GM21515 (cell line): Measurements from ENCODE around the gene CUL4A.
"Not testable (repeated sequence)": the region's sequence is repeated elsewhere in the genome, so short reads cannot be mapped to it uniquely, and the experiment has no call there.

Experiments used
- ATAC-seq: cut with Tn5 transposase; IDR thresholded peaks from one replicate; pipeline ENCODE4 v1.9.1; 2021; ENCODE audit not compliant: unreplicated experiment

The CUL4A gene

GRCh38 chr13:113209336-113209758 is at the start of gene CUL4A:
Gene CUL4A (plus strand): TSS chr13:113209613. CDS start chr13:113209628, 15 bp downstream.
- ATAC-seq, result peak; percentile 37

DNA sequence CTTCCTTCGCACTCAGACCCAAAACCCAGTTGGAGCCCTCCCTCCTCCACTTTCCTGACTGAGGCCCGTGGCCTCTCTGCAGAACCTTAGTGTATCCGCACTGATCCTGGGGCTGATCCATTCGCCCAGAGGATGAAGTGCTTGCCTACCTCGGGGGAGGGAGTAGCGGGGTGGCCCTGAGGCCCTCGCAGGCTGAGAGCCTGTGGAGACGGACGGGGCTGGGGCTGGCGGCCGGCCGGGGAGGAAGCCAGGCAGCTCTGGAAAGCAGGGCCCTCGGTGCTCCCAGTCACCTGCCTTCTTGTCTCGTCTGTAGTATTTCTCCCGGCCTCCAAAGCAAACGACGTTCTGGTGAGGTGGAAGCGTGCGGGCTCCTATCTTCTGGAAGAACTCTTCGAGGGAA is 49.7 kb upstream of the CUL4A start:
- ATAC-seq, result no peak

DNA sequence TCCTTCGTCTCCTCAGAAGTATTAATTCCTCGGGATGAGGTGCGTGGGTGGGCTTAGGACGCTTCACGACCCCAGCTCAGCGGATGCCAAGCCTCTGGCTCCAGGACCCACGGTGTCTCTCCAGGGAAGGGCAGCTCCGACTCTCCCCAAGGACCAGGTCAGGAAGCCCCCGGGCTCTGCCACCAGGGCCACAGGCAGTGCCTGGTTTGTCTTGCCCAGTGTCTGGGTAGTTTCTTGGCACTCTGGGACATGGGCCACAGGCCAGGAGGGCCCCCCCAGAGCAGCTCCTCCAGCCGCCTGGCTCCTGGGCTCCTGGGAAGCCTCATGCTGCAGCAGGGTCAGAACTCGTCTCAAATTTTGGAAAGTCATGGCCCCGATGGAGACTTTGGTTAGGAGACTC is 48.4 kb upstream of the CUL4A start:
- ATAC-seq, result no peak

DNA sequence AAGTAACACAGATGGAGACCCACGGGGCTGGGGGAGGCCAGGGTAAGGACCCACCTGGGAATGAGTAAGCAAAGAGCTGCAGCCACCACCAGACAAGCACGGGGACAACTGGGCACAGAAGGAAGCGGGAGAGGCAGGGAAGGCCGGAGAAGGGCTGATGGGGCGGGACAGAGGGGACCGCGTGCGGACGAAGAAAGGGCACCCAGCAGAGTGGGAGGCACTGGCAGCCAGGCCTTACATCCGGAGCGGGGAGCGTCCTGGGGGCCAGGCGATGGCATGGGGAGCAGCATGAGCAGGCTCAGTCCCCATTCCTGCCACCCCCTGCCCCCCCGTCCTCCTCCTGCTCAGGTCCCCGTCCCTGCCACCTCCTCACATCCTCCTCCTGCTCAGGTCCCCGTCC is 48.0 kb upstream of the CUL4A start:
- no peak for ATAC-seq

DNA sequence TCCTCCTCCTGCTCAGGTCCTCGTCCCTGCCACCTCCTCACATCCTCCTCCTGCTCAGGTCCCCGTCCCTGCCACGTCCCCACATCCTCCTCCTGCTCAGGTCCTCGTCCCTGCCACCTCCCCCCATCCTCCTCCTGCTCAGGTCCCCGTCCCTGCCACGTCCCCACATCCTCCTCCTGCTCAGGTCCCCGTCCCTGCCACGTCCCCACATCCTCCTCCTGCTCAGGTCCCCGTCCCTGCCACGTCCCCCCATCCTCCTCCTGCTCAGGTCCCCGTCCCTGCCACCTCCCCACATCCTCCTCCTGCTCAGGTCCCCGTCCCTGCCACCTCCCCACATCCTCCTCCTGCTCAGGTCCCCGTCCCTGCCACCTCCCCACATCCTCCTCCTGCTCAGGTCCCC is 47.4 kb upstream of the CUL4A start:
- not testable (repeated sequence) for ATAC-seq

DNA sequence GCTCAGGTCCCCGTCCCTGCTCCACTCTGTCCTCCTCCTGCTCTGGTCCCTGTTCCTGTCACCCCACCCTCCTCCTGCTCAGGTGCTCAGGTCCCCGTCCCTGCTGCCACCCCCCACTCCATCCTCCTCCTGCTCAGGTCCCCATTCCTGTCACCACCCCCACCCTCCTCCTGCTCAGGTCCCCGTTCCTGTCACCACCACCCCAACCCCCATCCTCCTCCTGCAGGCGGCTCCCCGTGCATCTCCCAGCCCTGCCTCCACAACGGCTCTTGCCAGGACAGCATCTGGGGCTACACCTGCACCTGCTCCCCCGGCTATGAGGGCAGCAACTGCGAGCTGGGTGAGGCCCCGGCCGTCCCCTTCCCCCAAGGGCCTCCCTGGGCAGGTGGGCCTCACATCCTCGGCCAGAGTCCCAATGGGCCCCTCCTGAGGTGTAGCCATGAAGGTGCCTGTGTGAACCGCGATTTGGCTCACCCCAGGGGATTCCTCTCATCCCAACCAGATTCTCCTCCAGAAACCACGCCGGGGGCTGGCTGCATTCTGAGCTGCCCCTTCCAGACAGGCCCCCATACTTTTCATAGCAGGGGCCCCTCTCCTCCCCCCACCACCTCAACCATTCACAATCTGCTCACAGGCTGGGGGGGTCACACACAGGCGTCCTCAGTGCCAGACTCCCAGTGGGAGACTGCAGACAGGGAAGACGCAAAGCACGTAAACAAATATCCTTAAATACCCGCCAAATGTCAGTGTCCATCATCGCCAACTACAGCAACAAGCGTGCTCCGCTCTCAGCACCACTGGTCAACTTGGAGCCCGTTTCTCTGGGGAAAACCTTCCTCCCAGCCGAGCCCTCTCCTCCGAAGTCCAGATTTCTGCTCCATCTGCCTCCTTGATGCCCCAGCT is 46.4 kb upstream of the CUL4A start:
- ATAC-seq, result no peak

DNA sequence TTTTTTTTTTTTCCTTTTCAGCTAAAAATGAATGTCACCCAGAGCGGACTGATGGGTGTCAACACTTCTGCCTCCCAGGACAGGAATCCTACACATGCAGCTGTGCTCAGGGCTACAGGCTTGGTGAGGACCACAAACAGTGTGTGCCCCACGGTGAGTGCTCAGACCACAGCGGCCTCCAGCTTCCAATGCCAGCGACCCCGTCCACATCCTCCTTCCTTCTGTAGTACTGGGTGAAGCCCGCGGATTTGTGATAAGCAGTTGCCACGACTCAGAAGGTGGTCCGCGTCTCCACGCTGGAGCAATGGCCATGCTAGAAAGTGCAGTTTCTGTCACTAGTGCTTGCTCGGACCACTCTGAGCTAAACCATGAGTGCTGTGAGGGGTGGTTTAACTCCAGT is 44.9 kb upstream of the CUL4A start:
- ATAC-seq, result no peak

DNA sequence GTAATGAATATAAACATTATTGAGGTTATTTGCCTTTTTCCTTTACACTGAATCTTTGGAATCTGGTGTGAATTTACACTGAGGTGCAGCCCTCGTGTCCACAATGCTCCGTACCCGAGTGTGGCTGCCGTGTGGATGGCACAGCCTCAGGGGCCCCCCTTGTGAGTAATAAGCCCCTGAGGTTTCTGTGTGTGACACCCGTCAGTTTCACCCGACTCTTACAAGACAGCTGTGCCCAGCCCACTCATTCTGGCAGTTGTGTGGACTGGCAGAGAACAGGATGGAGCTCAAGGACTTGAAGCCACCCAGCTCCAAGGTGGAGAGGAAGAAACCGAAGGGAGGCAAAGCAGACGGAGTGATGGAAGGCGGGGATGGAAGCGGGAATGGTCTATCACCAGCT is 43.1 kb upstream of the CUL4A start:
- no peak for ATAC-seq

DNA sequence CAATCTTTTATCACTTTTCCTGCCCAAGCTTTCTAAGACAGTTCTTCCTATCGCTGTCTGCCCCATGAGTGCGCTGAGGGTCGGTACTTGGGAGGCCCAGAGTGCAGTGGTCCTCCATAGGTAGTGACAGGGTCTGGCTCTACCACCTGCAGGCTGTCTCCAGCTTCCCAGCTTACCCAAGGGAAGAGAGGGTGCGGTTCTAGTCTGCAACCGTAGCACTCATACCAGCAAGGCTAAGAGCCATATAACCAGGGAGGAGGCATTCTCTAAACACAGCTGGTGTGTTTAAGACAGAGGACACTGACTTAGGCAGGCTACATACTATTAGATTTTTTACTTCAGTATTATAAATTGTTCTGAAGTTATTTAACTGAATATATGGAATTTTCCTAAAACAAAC is 42.7 kb upstream of the CUL4A start:
- ATAC-seq, result no peak

DNA sequence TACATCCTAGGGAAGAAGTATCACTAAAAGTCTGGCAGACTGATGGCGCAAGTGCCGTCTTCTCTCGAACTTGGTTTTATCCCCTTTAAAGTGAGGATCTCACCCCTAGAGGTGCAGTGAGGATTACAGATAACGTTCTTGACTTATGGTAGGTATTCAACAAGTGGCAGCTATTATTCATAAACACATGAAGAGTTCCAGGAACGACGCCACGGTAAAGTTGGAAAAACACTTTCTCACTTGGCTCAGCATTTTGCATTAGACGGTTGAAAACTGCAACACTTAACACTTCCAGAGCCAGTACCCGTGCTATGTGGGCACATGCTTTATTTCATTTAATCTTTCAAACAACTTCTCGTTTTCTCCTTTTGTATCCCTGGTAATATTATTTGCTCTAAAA is 42.3 kb upstream of the CUL4A start:
- ATAC-seq, result no peak

DNA sequence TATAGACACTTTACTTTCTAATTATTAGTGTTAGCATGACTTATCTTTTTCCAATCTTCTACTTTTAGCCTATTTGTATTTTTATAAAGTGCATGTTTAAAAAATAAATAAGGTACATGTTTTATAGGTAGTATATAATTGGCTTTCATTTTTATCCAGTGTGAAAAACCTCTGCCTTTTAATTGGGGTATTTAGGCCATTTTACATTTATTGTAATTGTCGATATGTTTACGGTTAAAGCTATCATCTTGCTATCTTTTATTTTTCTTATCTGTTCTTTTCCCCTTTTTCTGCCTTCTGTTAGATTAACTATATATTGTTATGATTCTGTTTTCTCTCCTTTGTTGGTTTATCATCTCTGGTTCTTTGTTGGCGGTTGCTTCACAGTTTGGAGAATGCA is 41.8 kb upstream of the CUL4A start:
- no peak for ATAC-seq

DNA sequence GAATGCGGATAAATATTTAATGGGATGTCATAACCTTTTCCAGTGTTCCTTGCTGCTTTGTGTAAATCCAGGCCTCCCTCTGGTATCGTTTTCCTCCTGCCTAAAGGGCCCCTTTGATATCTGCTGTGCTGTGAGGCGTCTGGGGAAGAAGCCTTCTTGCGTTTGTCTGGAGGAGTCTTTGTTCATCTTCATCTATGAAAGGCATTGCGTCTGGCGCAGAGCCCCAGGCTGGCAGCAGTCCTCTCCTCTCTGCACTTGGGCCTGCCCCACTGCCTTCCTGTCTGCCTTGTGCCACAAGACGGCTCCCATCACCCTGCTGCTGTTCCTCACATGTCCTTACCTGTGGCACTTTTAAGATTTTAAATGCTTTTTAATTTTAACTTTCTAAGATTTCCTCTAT is 41.2 kb upstream of the CUL4A start:
- no peak for ATAC-seq

GRCh38 chr13:113169277-113170272 is 39.8 kb upstream of the CUL4A start:
- no peak for ATAC-seq

- ATAC-seq, result no peak
Measured at GRCh38 chr13:113170511-113170910, 38.9 kb upstream of the CUL4A start.

DNA sequence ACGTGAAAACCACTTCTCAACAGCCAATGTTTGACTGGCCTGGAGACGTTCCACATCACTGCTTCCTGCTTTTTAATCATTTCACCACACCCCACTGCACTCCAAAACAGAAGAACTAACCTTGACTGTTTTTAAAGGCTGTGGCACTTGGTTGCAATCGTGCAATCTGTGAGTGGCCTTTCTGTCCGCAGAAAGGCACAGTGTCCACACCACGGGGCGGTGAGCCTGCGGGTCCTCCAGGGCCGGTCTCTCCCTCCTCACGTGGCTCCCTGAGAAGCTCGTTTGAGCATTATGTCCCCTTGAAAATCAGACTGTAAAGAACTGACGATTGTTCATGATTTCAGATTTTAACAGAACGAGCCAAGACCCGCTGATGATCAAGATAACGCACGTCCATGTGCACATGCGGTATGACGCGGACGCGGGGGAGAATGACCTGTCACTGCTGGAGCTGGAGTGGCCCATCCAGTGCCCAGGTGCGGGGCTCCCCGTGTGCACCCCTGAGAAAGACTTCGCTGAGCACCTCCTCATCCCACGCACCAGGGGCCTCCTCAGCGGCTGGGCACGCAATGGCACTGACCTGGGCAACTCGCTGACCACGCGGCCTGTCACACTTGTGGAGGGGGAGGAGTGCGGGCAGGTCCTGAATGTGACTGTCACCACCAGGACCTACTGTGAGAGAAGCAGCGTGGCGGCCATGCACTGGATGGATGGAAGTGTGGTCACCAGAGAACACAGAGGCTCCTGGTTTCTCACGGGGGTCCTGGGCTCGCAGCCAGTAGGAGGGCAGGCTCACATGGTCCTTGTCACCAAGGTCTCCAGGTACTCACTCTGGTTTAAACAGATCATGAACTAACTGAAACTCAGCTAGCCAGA is 37.9 kb upstream of the CUL4A start:
- no peak for ATAC-seq

DNA sequence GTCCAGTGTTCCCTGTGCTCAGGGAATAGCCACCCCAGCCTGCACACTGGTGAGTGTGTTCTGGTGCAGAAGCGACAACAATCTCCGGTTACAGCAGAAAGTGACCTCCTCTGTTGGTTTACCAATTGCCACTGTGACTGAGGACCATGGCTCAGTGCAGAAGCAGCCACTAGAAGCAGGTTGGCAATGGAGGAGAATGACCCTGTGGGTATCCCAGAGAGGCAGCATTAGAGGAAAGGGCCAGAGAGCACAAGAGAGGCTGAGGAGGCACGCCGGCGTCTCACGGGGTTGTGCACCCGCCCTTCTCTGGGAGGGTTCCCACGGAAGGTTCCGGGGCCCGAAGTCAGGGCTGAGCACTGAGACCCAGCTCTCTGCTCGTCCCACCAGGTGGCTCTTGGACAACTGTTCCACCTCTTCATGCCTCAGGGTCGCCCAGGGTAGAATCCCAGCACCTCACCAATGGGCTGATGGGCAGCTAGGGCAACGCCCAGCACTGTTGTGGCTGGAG is 36.9 kb upstream of the CUL4A start:
- no peak for ATAC-seq

- no peak for ATAC-seq
Measured at GRCh38 chr13:113176280-113176679, 33.1 kb upstream of the CUL4A start.

GRCh38 chr13:113176822-113177221 is 32.6 kb upstream of the CUL4A start:
- no peak for ATAC-seq

DNA sequence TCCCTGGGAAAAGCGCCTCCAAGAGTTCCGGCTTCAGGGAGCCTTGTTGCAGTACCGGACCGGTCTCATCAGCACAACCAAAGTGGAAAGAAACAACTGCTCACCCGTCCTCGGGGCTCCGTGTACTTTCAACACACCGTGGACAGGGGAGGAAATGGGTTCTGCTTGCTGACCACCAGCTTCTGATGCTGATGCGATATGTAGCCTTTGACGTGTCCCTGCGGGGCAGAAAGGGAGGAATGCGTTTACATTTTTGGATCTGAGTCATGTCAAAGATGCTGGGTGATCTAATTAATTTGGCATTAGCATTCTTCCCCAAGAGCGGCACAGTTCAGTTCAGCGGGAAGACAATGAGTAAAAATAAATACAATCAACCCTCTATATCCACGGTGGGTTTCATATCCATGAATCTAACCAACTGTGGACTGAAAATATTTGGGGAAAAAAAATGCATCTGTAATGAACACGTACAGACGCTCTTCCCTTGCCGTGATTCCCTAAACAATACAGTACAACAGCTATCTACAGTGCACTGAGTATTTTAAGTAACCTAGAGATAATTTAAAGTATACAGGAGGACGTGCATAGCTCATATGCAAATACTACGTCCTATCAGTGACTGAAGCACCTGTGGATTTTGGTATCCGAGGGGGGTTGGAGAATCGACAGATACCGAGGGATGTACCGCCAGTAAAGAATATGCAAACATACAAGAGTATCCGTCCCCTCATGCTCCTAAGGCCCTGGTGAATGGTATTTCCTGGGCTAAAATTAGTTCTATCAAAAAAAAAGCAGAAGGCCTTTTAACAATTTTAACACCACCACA is 31.1 kb upstream of the CUL4A start:
- no peak for ATAC-seq

DNA sequence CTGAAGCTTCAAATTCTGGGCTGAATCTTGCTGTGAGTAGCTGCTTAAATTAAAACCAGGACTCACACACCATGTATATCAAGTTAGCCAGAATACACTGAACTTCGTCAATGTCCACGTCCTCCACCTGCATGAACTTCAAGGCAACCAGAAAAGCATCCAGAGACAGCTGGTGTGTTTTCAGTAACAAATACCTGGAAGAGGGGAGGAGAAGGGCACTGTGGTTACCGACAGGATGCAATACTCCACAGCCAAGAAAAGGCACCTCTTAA is 30.6 kb upstream of the CUL4A start:
- ATAC-seq, result no peak
